KMS-11 (cell line): ENCODE measurements around the gene DPYSL3.

Experiments used
- H2AFZ ChIP-seq: fragments of 200-600 bp; sonication (generic); 2 replicates; pipeline ENCODE4 v1.6.1; 2016; ENCODE audit warnings: antibody characterized with exemption, mixed run types, low read depth
- H3K27ac ChIP-seq: fragments of 200-600 bp; sonication (generic); 2 replicates; pipeline ENCODE4 v1.6.1; 2016; ENCODE audit warnings: mild to moderate bottlenecking, mixed run types
- H3K27me3 ChIP-seq: fragments of 200-600 bp; sonication (generic); 2 replicates; pipeline ENCODE4 v1.6.1; 2017; ENCODE audit warnings: mild to moderate bottlenecking, low read depth, mixed run types, moderate library complexity; ENCODE audit not compliant: insufficient read depth
- H3K36me3 ChIP-seq: fragments of 200-600 bp; sonication (generic); 2 replicates; pipeline ENCODE4 v1.6.1; 2017; ENCODE audit warnings: mild to moderate bottlenecking, mixed run types; ENCODE audit not compliant: insufficient read depth
- H3K4me1 ChIP-seq: fragments of 200-600 bp; sonication (generic); 2 replicates; pipeline ENCODE4 v1.6.1; 2016; ENCODE audit warnings: mild to moderate bottlenecking, low read depth, mixed run types; ENCODE audit not compliant: poor library complexity, severe bottlenecking
- H3K4me2 ChIP-seq: fragments of 200-600 bp; sonication (generic); 2 replicates; pipeline ENCODE4 v1.7.0; 2016; ENCODE audit warnings: mild to moderate bottlenecking, mixed run types
- H3K4me3 ChIP-seq: fragments of 200-600 bp; sonication (generic); IDR thresholded peaks from 2 replicates; pipeline ENCODE4 v1.6.1; 2017; ENCODE audit warnings: low read depth, low read length, mixed read lengths; ENCODE audit not compliant: insufficient read depth
- H3K79me2 ChIP-seq: fragments of 200-600 bp; sonication (generic); 2 replicates; pipeline ENCODE4 v1.6.1; 2016; ENCODE audit warnings: low read depth, mixed run types; ENCODE audit not compliant: insufficient read depth
- H3K9ac ChIP-seq: fragments of 200-600 bp; sonication (generic); 2 replicates; pipeline ENCODE4 v1.6.1; 2016; ENCODE audit warnings: mild to moderate bottlenecking, mixed run types
- H4K20me1 ChIP-seq: fragments of 200-600 bp; sonication (generic); 2 replicates; pipeline ENCODE4 v1.6.1; 2016; ENCODE audit warnings: mild to moderate bottlenecking, mixed run types; ENCODE audit not compliant: insufficient read depth
- TF ChIP-seq, protein P1 (sequence below): fragments of 200-600 bp; sonication (generic); conservative IDR thresholded peaks from 2 replicates; pipeline ENCODE4 v1.6.1; 2017; ENCODE audit warnings: low read depth, mild to moderate bottlenecking, antibody characterized with exemption, low read length, moderate library complexity, mixed read lengths

The DPYSL3 gene

DNA sequence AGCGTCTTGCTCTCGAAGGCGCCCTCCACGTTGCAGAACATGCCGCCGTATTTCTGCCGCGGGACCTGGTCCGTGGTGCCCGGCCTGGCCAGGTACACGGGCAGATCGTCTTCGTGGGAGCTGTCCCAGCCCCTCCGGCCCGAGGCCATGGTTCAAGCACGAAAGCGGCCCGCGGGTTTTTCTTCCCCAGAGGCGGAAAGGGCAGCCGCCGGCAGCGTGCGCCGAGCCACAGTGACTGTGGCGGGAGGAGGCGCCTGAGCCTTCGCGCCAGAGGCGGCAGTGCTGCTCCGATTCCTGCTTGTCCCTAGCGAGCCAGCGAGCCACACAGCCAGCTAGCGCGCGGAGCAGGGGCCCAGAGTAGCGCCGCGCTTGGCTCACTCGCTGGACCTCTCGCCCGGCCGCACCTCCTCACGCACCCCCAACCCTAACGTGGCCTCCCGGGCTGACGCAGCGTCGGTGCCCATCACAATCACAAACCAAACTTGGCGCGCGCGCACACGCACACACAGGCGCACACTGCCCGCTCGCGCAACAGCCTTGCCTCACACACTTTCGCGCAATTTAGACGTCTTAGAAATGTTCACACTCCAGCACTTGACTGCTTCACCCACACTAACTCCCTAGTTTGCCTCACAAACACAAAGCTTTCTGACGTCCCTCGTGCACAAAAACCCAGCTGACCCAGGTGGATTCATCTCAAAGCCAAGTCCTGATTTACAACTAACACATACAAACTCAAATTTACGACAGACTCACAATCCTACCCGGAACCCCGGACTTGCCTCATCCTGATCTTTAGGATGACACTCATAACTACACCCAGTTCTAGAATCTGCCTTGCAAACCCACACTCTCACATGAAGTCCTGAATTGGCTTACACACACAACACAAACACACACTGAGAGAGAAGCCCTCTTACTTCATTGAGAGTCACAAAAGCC, at the start of gene DPYSL3:
Gene DPYSL3 (minus strand): TSS at position 359 of the 942 bp plus-strand sequence. CDS start 210 bp downstream, at position 149.
- Histone ChIP-seq H3K9ac (no peak within 1 kb of the TSS), H2AFZ (no peak within 1 kb of the TSS), H3K4me2 (no peak within 1 kb of the TSS), H3K79me2 (no peaks in the 10 kb centered on the region), H3K27ac (no peak within 1 kb of the TSS), H3K36me3 (no peaks in the 10 kb centered on the region), H3K4me3 (no peak within 1 kb of the TSS), H3K27me3 (no peaks in the 10 kb centered on the region), H3K4me1 (no peaks in the 10 kb centered on the region), H4K20me1 (no peaks in the 10 kb centered on the region)
- TF ChIP-seq, protein P1, sequence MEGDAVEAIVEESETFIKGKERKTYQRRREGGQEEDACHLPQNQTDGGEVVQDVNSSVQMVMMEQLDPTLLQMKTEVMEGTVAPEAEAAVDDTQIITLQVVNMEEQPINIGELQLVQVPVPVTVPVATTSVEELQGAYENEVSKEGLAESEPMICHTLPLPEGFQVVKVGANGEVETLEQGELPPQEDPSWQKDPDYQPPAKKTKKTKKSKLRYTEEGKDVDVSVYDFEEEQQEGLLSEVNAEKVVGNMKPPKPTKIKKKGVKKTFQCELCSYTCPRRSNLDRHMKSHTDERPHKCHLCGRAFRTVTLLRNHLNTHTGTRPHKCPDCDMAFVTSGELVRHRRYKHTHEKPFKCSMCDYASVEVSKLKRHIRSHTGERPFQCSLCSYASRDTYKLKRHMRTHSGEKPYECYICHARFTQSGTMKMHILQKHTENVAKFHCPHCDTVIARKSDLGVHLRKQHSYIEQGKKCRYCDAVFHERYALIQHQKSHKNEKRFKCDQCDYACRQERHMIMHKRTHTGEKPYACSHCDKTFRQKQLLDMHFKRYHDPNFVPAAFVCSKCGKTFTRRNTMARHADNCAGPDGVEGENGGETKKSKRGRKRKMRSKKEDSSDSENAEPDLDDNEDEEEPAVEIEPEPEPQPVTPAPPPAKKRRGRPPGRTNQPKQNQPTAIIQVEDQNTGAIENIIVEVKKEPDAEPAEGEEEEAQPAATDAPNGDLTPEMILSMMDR = no peak

DNA sequence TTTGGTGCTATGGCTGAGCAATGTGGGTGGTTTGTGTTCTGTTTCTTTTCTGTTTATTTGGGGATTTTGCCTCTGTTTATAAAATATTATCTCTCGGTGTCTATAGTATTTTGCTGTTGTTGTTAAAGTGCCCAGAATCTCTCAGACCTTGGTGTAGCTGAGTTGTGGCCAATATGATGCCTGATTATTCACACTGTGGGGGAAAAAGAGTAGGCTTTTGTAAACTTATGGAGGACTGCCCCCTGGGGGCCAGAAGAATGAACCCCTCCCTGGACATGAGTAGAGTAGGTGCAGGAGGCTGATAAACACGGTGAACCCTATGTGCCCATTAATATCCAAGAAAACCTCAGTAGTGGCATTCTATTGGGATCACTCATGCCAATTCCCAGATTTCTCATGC, 49.0 kb upstream of the DPYSL3 start:
- H2AFZ ChIP-seq = no peak overlapping the region
- no peak overlapping the region for H3K9ac ChIP-seq
- H3K4me1 ChIP-seq = no peaks in the 10 kb centered on the region
- H3K4me3 ChIP-seq = no peak overlapping the region
- H3K27ac ChIP-seq = no peak overlapping the region
- TF ChIP-seq, protein P1 = peak; percentile 82
- no peaks in the 10 kb centered on the region for H3K79me2 ChIP-seq
- H3K27me3 ChIP-seq = no peaks in the 10 kb centered on the region
- no peak overlapping the region for H3K4me2 ChIP-seq
- no peaks in the 10 kb centered on the region for H4K20me1 ChIP-seq
- H3K36me3 ChIP-seq = no peaks in the 10 kb centered on the region

DNA sequence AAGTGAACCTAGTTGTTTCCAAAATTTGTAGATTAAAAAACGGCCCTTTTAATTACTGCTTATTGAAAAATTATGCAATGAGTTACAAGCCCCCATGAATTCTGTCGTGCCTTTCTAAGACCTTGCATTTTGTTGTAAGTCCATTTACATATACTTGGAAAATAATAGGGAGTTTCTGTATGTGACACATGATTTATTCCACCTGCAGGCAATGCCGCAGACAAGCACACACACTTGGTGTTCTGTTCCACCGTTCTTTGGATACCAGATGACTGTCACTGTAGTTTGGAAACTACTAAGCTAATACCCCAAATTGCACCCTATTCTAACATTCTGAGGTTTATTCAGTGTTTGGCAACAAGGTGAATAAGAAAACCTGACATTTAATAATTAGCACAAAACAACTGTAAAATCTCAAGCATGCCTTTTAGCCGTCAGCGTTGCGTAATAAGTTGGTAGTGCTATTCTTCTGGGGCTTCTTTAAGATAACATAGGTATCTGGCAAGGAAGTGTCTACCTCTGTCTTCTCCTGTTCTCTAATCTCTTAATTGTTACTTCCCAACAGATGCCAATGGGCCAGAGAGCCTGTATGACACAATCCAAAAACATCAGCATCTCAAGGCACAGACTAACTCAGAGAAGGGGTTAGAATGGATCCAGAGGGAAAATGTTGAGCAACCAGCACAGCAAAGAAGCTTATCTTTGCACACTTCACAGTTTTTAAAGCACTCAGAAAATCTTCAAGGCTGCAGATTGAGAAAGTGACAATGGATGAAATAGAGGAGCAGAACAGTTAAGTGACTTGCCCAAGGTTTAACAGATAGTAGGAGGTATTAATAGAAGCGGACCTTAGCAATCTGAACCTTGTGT, 48.2 kb upstream of the DPYSL3 start:
- H2AFZ ChIP-seq = no peak overlapping the region
- no peak overlapping the region for H3K4me3 ChIP-seq
- no peaks in the 10 kb centered on the region for H3K4me1 ChIP-seq
- no peak overlapping the region for H3K27ac ChIP-seq
- H3K9ac ChIP-seq = no peak overlapping the region
- no peak overlapping the region for H3K4me2 ChIP-seq
- H3K79me2 ChIP-seq = no peaks in the 10 kb centered on the region
- TF ChIP-seq, protein P1 = no peak
- H3K36me3 ChIP-seq = no peaks in the 10 kb centered on the region
- no peaks in the 10 kb centered on the region for H4K20me1 ChIP-seq
- H3K27me3 ChIP-seq = no peaks in the 10 kb centered on the region

DNA sequence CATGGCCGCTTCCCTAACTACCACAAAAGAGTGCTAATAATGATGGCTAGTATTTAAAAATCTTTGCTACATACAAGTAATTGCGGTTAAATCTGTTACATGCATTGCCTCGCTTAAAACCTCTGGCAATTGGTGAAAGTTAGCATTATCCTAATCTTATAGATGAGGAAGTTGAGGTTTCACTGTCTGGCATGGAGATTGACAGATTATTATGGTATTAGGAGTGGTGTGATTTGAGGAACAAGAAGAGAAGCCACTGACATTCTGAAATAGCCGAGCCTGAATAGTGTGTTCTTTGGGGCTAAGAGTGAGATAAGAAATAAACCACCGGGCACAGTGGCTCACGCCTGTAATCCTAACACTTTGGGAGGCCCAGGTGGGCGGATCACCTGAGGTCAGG, 45.3 kb upstream of the DPYSL3 start:
- Histone ChIP-seq H3K4me1 (no peaks in the 10 kb centered on the region), H3K79me2 (no peaks in the 10 kb centered on the region), H3K4me2 (no peak overlapping the region), H3K27ac (no peak overlapping the region), H4K20me1 (no peaks in the 10 kb centered on the region), H2AFZ (no peak overlapping the region), H3K4me3 (no peak overlapping the region), H3K36me3 (no peaks in the 10 kb centered on the region), H3K27me3 (no peaks in the 10 kb centered on the region), H3K9ac (no peak overlapping the region)
- TF ChIP-seq, protein P1 = no peak
